ENCODE measurements around the gene ADGRF3.
"Not testable (repeated sequence)": the region's sequence is repeated elsewhere in the genome, so short reads cannot be mapped to it uniquely, and the experiment has no call there.

ADGRF3 gene

DNA sequence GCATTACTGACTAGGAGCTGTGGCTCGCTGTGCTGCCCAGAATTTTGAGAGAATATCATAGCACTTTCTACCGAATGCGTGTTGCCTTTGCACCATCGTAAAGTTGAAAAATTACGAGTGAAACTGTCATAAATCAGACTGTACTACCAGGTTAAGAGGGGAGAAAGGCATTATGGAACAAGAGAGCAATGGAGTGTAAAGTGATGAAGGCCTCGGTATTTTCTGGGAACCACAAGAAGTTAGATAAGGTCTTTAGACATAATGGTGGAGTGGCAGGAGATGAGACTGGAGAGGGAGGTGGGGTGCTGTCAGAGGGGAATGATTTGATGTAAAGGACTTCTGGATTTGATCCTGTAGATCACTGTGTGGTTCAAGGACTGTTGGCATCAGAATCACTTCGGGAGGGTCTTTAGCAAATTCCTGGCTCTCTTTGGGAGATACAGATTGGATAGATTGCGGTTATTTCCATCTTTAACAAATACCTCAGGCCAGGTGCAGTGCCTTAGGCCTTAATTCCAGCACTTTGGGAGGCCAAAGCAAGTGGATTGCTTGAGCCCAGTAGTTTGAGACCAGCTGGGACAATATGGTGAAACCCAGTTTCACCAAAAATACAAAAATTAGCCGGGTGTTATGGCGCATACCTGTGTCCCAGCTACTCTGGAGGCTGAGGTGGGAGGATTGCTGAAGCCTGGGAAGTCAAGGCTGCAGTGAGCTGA is 4.9 kb upstream of the ADGRF3 start:
- no peak for DNase-seq

DNA sequence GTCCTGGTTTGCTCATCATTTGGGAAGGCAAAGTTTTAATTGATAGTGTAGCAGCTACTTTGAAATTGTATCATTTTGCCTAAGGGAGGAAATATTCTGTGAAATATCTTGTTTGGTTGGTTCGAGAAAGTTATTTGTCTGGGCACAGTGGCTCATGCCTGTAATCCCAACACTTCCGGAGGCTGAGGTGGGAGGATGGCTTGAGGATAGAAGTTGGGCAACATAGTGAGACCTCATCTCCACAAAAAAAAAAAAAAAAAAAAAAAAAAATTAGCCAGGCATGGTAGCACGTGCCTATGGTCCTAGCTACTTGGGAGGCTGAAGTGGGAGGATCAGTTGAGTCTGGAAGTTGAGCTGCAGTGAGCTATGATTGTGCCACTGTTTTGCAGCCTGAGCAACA is 3.1 kb upstream of the ADGRF3 start:
- no peak for DNase-seq

DNA sequence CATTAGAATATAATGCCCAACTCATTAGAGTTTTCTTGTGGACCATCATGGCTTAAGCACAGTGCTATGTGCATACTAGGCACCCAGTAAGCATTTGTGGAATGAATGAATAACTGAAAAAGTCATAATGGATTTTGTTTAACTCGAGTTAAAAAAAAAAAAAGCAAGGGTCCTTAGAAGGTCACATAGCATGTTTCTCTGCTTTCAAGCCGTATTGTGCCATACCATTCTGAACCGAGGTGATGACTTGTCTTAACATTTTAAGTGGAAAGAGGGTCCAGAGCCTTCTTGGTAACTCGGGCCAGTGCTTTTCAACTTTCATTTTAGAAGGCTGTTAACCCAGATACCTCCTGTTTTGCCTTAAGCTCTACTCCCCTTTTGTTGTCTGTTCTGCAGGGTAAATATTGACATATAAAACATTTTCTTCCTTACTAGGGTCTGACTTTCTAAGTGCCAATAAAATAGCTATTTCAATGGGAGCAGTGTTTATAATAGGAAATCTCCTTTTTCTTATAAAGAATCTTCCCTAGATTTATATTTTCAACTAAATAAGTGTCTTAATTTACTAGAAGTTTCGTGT is 787 bp upstream of the ADGRF3 start:
- DNase-seq, result no peak

GRCh38 chr2:26345545-26346453 is 790 bp downstream of the ADGRF3 start, which contains the start of gene SELENOI:
SELENOI (plus strand) TSS chr2:26346143; CDS start chr2:26346233, 90 bp downstream.
- DNase-seq, result peak; percentile 99

GRCh38 chr2:26345283-26345544 is 1.4 kb downstream of the ADGRF3 start:
- DNase-seq, result no peak

DNA sequence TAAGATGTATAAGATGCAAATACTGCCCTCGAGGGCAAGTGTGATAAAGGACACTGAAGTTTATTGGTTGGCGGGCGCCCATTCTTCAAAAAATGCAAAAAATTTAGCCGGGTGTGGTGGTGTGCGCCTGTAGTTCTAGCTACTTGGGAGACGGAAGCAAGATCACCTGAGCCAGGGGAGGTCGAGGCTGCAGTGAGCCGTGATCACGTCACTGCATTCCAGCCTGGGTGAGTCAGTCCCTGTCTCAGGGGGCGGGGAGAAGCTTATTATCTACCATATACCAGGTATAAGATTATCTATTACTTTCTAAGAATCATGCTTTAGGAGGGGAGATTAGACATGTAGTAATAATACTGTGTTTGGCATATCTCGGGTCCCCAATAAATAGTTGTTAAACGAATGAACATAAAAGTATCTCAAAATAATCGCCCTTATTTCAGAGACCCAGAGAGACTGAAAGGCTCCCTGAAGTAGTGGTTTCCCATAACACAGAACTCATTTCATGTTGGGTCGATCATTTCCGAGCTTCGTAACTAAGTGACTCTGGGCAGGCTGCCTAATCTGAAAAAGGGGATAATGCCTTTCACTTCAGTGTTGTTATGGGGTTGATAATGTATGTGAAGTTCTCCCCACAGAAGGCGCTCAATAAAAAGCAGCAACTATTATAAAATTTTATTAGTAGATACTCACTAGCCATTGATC is 1.9 kb downstream of the ADGRF3 start:
- DNase-seq, result no peak

DNA sequence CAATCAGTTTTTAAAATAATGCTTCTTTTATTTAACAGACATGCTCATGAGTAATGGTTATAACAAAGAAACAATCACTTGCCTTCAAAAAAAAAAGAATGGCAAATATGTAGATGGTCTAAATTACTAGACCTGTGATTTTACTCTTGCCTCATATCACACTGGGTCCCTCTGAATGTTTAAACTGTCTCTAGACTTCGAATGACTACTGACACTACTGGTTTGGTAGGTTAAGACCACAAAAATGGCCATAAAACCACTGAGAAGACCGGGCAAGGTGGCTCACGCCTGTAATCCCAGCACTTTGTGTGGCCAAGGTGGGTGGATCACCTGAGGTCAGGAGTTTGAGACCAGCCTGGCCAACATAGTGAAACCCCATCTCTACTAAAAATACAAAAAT is 5.8 kb downstream of the ADGRF3 start:
- DNase-seq, result no peak

- DNase-seq, result no peak
Measured at GRCh38 chr2:26337298-26337697, 9.3 kb downstream of the ADGRF3 start.

- DNase-seq, result no peak
Measured at GRCh38 chr2:26336719-26337118, 9.9 kb downstream of the ADGRF3 start.

DNA sequence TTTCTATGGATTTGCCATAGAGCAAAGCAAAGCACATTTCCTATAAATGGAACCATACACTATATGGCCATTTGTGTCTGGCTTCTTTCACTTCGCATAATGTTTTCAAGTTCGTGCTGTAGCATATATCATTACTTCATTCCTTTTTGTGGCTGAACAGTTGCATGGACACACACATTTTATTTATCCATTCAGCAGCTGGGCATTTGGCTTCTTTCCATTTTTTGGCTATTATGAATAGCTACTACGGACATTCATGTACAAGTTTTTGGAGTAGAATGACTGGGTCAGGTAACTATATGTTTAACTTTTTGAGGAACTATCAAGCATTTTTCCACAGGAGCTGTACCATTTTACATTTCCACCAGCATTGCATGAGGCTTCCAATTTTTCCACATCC is 11.4 kb downstream of the ADGRF3 start:
- no peak for DNase-seq

- DNase-seq, result no peak
Measured at GRCh38 chr2:26333293-26333692, 13.3 kb downstream of the ADGRF3 start.

DNA sequence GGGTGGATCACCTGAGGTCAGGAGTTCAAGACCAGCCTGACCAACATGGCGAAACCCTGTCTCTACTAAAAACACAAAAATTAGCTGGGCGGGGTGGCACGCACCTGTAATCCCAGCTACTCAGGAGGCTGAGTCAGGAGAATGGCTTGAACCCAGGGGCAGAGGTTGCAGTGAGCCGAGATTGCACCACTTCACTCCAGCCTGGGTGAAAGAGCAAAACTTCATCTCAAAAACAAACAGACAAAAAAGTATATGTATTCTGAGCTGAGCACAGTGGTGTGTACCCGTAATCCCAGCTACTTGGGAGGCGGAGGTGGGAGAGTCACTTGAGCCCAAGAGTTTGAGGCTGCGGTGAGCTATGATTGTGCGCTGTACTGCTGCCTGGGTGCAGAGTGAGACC is 15.3 kb downstream of the ADGRF3 start:
- not testable (repeated sequence) for DNase-seq

DNA sequence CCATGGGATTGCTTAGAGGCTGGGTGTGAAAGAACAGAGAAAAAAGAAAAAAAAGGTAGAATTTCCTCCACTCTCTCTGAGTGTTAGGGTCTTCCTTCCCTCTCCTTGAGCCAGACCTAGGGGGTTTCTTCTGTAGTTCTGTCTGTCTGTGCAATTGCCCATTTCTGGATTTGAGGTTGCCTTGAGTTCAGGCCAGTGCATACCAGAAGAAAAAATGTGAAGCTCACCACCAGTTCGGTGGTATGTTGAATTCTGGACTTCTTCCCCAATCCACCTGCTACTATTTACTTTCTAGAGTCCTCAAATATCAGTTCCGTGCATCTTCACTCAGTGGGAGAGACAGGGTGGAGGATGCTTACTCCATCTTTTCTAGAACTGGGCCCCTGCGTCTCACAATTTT is 16.0 kb downstream of the ADGRF3 start:
- DNase-seq, result no peak

DNA sequence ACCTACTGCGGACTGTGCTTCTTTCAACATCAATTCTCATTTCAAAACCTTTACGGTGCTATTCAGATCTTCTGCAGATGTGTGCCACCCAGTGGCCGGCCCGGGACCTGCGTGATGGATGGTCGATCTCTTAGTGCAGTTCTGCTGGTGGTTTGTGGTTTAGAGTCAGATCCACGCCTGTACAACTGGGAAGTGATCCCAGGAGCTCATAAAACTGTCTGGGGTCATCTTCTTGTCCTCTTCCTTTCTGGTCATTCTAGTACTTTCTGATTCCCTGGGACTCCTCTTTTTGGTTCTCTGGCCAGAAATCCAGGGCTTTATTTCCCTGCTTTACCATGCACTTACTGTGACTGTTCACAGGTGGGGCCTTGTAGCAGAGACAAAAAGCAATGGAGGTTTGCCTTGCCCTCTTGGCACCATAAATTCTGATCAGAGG is 16.5 kb downstream of the ADGRF3 start:
- DNase-seq, result peak; percentile 46 to 54

- not testable (repeated sequence) for DNase-seq
Measured at GRCh38 chr2:26329083-26329482, 17.5 kb downstream of the ADGRF3 start.

- DNase-seq, result no peak
Measured at GRCh38 chr2:26327291-26328272, 19.0 kb downstream of the ADGRF3 start.

GRCh38 chr2:26326514-26326913 is 20.1 kb downstream of the ADGRF3 start:
- no peak for DNase-seq

- no peak for DNase-seq
Measured at GRCh38 chr2:26325851-26326250, 20.7 kb downstream of the ADGRF3 start.

GRCh38 chr2:26324903-26325302 is 21.7 kb downstream of the ADGRF3 start:
- no peak for DNase-seq

- not testable (repeated sequence) for DNase-seq
Measured at GRCh38 chr2:26324479-26324878, 22.1 kb downstream of the ADGRF3 start.

DNA sequence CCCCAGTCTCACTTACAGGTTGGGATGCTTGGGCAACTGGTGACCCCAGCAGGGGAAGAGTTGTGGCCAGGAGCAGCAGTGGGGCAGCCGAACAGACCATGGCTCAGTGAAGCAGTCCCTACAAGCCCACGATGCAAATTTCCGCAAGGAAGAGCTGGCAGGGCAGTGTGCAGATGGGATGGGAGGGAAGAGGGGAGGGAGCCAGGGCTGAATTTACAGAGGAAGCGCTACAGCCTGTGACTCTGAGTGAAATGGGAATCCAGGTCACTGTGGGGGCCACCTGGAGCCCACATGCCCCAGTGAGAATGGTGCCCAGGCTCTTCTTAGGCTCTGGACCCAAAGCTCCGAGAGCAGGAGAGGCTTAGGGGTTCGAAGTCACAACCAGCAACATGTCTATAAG is 27.6 kb downstream of the ADGRF3 start:
- DNase-seq, result no peak

Data from NCI-H1930 (cell line).